Uterus (tissue), 2 donors: ENCODE measurements around the gene NRF1.

Experiments
- POLR2A ChIP-seq, 2 donors: fragments of 450-650 bp; IDR thresholded peaks; one replicate each; pipeline ENCODE4 v1.6.1; 2016; ENCODE audit warnings: antibody characterized with exemption in 2 of 2, mild to moderate bottlenecking in 1 of 2, moderate library complexity in 1 of 2
- TF ChIP-seq, protein P1 (sequence below), 4 experiments: fragments of 200-600 bp in 2 of 4; fragments of 450-650 bp in 2 of 4; sonication (generic) in 2 of 4; IDR thresholded peaks; one replicate each; pipeline ENCODE4 v1.5.1; 2016 to 2019; ENCODE audit warnings: antibody characterized with exemption in 4 of 4, mild to moderate bottlenecking in 2 of 4, moderate library complexity in 1 of 4

DNA sequence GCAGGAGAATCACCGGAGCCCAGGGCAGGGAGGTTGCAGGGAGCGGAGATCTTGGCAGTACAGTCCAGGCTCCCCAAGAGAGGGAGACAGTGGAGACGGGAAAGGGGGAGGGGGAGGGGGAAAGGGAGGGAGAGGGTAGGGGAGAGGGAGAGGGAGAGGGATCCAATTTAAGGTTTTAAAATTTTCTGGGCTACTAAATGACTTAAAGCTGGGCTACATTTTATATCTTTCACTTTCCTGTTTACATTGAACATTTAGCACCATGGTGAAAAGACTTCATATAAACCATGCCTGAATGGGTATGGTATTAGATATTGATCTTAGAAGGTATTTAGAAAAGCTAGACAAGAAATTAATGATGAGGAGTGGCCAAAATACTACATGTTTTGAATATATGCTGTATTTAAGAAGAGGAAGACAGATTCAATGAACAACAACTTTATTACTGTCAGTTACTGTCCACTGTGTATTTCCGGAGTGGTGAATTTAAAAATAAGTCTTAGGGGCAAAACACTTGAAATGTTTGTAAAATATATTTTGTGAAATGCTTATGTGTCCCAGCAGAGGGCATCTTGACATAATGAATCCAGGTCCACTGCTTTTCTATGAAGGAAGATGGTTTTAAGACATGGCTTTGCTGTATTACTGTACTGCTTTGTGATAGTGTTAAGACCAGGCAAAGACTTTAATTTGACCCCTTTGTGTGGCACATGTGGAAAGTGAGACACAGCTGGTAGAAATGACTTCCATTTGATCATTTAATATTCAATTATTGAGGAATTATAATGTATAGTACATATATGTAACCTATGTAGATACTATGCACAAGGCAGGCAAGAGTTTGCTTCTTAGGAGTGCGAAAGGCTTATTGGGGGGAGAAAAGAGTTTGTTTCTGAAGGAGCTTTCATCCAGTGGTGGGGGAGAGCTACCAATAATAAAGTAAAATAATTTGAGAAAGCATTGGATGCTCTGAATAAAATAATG lies 52.8 kb downstream of the NRF1 start:
- TF ChIP-seq, protein P1, sequence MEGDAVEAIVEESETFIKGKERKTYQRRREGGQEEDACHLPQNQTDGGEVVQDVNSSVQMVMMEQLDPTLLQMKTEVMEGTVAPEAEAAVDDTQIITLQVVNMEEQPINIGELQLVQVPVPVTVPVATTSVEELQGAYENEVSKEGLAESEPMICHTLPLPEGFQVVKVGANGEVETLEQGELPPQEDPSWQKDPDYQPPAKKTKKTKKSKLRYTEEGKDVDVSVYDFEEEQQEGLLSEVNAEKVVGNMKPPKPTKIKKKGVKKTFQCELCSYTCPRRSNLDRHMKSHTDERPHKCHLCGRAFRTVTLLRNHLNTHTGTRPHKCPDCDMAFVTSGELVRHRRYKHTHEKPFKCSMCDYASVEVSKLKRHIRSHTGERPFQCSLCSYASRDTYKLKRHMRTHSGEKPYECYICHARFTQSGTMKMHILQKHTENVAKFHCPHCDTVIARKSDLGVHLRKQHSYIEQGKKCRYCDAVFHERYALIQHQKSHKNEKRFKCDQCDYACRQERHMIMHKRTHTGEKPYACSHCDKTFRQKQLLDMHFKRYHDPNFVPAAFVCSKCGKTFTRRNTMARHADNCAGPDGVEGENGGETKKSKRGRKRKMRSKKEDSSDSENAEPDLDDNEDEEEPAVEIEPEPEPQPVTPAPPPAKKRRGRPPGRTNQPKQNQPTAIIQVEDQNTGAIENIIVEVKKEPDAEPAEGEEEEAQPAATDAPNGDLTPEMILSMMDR (IDR thresholded peaks at IDR 0.05): peak in 2 of 4 experiments; percentile 6 to 26
- no peak for TF ChIP-seq POLR2A (IDR thresholded peaks at IDR 0.05)
